Liver (tissue), 3 donors: ENCODE results near the gene PEX5.

ENCODE experiments used
- CTCF ChIP-seq: fragments of 150-350 bp; IDR thresholded peaks from 2 replicates; pipeline ENCODE4 v1.5.1; 2017; ENCODE audit warnings: improper control_type of control experiment, low read depth, low read length; ENCODE audit not compliant: missing input control
- EGR1 ChIP-seq, 2 donors: IDR thresholded peaks; 2 replicates each; pipeline ENCODE4 v1.6.1; 2016 to 2018; ENCODE audit warnings: antibody characterized with exemption in 2 of 2, low read depth in 2 of 2
- JUND ChIP-seq, 2 donors: IDR thresholded peaks; 2 replicates each; pipeline ENCODE4 v1.6.1; 2016; ENCODE audit warnings: antibody characterized with exemption in 2 of 2
- RAD21 ChIP-seq, 2 donors: IDR thresholded peaks; 2 replicates each; pipeline ENCODE4 v1.6.1; 2016; ENCODE audit warnings: antibody characterized with exemption in 2 of 2, mild to moderate bottlenecking in 2 of 2
- REST ChIP-seq: IDR thresholded peaks from 2 replicates; pipeline ENCODE4 v1.6.1; 2016; ENCODE audit warnings: antibody characterized with exemption, mild to moderate bottlenecking
- TAF1 ChIP-seq: conservative IDR thresholded peaks from 2 replicates; pipeline ENCODE4 v1.6.1; 2016; ENCODE audit warnings: antibody characterized with exemption, mild to moderate bottlenecking
- donor health status: healthy.
- donor health status: healthy.

GRCh38 chr12:7151532-7151931 is 38.0 kb upstream of the PEX5 start:
- TF ChIP-seq JUND (IDR thresholded peaks at IDR 0.05) (peak in 1 of 2 donors; percentile 29), CTCF (no peak), RAD21 (IDR thresholded peaks at IDR 0.05) (peak; percentile 10 to 12), REST (no peak), EGR1 (IDR thresholded peaks at IDR 0.05; ENCODE audit: low read depth in 2 of 2) (no peak), TAF1 (no peak)
